ENCODE results near the gene IRX4. TPM values are rescaled to one million over a fixed set of nuclear protein-coding genes. Genes with fewer than 3 reads are reported as not detected.

IRX4 gene
- polyA plus RNA-seq, 1 of the 3 experiments (the other 2 are of a cell fraction): not detected

DNA sequence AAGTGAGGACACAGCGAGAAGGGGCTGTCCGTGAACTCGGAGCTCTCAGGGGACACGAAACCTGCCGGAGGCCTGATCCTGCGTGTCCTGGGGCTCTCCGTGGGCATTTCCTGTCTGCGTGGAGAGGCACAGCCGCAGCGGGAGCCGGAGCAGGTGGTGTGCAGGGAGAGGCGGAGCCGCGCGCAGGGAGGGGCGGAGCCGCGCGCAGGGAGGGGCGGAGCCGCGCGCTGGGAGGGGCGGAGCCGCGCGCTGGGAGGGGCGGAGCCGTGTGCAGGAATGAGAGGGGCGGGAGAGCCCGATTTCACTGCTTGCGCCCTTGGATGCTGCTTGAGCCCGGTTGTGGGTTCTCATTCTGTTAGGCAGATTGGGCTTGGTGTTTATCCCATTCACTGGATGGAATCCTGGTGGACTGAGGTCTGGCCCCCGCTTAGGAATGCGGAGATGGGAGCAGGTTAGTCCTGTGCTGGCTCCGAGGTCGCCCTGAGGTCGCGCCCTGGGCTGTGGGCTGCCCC, 54.8 kb downstream of the IRX4 start:
- Histone ChIP-seq H3K4me3 (ENCODE audit: low read depth in 2 of 2, low read length in 1 of 2) (no peak overlapping the region), H3K27ac (ENCODE audit: low read depth in 2 of 2, low read length in 1 of 2) (no peak overlapping the region), H3K4me1 (ENCODE audit: control insufficient read depth in 1 of 2, insufficient read depth in 2 of 2, low read depth in 1 of 2, low read length in 1 of 2) (no peaks in the 10 kb centered on the region), H3K79me2 (ENCODE audit: insufficient read depth) (no peaks in the 10 kb centered on the region), H3K9me3 (no peaks in the 10 kb centered on the region), H3K9ac (no peak overlapping the region), H3K4me2 (no peak overlapping the region), H4K20me1 (ENCODE audit: insufficient read depth) (no peaks in the 10 kb centered on the region), H3K9me2 (no peaks in the 10 kb centered on the region), H3K36me3 (replicated peaks in 1 of 2; ENCODE audit: control insufficient read depth in 1 of 2, insufficient read depth in 2 of 2, low read length in 1 of 2) (peaks cover 0 to 3% of the 10 kb centered on the region in 2 experiments), H3F3A (replicated peaks; ENCODE audit: insufficient read depth) (no peaks in the 10 kb centered on the region), H2AFZ (ENCODE audit: low read depth) (no peak overlapping the region), H3K27me3 (ENCODE audit: insufficient read depth) (peaks cover 14% of the 10 kb centered on the region)
- ChIA-PET POLR2A (no interaction called here), CTCF (interaction anchor here (1.0 kb wide), 1 partner anchor 17 kb away, joined by 3 read pairs; no protein-coding TSS in a partner anchor)
- DNase-seq: no peak
- TF ChIP-seq CHD2 (IDR thresholded peaks at IDR 0.05; ENCODE audit: low read length, partially characterized antibody) (no peak), FOXJ3 (CRISPR knock-in tag; IDR thresholded peaks at IDR 0.05) (no peak), EP300 (IDR thresholded peaks at IDR 0.05; ENCODE audit: borderline replicate concordance in 1 of 2, low read depth in 1 of 2, low read length in 1 of 2) (no peak), RCOR1 (IDR thresholded peaks at IDR 0.05; ENCODE audit: low read length) (no peak), RAD21 (IDR thresholded peaks at IDR 0.05; ENCODE audit: low read length) (no peak), SIN3A (IDR thresholded peaks at IDR 0.05; ENCODE audit: borderline replicate concordance, low read depth, low read length) (no peak), YY1 (IDR thresholded peaks at IDR 0.05; ENCODE audit: low read depth) (no peak), TCF12 (IDR thresholded peaks at IDR 0.05) (no peak), JUND (IDR thresholded peaks at IDR 0.05) (no peak), RFX5 (IDR thresholded peaks at IDR 0.05; ENCODE audit: low read length) (no peak), FOXM1 (IDR thresholded peaks at IDR 0.05; ENCODE audit: low read depth) (no peak), EZH2phosphoT487 (IDR thresholded peaks at IDR 0.05; ENCODE audit: borderline replicate concordance, low read depth) (no peak), POLR2AphosphoS5 (IDR thresholded peaks at IDR 0.05; ENCODE audit: low read depth, low read length) (no peak), RXRA (IDR thresholded peaks at IDR 0.05; ENCODE audit: borderline replicate concordance, low read depth) (no peak), ELF1 (IDR thresholded peaks at IDR 0.05) (no peak), NFIC (IDR thresholded peaks at IDR 0.05; ENCODE audit: borderline replicate concordance) (no peak)
- TF ChIP-seq, protein P1, sequence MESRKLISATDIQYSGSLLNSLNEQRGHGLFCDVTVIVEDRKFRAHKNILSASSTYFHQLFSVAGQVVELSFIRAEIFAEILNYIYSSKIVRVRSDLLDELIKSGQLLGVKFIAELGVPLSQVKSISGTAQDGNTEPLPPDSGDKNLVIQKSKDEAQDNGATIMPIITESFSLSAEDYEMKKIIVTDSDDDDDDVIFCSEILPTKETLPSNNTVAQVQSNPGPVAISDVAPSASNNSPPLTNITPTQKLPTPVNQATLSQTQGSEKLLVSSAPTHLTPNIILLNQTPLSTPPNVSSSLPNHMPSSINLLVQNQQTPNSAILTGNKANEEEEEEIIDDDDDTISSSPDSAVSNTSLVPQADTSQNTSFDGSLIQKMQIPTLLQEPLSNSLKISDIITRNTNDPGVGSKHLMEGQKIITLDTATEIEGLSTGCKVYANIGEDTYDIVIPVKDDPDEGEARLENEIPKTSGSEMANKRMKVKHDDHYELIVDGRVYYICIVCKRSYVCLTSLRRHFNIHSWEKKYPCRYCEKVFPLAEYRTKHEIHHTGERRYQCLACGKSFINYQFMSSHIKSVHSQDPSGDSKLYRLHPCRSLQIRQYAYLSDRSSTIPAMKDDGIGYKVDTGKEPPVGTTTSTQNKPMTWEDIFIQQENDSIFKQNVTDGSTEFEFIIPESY (IDR thresholded peaks at IDR 0.05; ENCODE audit: borderline replicate concordance, low read depth): no peak
- TF ChIP-seq, protein P2, sequence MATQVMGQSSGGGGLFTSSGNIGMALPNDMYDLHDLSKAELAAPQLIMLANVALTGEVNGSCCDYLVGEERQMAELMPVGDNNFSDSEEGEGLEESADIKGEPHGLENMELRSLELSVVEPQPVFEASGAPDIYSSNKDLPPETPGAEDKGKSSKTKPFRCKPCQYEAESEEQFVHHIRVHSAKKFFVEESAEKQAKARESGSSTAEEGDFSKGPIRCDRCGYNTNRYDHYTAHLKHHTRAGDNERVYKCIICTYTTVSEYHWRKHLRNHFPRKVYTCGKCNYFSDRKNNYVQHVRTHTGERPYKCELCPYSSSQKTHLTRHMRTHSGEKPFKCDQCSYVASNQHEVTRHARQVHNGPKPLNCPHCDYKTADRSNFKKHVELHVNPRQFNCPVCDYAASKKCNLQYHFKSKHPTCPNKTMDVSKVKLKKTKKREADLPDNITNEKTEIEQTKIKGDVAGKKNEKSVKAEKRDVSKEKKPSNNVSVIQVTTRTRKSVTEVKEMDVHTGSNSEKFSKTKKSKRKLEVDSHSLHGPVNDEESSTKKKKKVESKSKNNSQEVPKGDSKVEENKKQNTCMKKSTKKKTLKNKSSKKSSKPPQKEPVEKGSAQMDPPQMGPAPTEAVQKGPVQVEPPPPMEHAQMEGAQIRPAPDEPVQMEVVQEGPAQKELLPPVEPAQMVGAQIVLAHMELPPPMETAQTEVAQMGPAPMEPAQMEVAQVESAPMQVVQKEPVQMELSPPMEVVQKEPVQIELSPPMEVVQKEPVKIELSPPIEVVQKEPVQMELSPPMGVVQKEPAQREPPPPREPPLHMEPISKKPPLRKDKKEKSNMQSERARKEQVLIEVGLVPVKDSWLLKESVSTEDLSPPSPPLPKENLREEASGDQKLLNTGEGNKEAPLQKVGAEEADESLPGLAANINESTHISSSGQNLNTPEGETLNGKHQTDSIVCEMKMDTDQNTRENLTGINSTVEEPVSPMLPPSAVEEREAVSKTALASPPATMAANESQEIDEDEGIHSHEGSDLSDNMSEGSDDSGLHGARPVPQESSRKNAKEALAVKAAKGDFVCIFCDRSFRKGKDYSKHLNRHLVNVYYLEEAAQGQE (IDR thresholded peaks at IDR 0.05; ENCODE audit: low read depth, low read length): no peak
- TF ChIP-seq, protein P3, sequence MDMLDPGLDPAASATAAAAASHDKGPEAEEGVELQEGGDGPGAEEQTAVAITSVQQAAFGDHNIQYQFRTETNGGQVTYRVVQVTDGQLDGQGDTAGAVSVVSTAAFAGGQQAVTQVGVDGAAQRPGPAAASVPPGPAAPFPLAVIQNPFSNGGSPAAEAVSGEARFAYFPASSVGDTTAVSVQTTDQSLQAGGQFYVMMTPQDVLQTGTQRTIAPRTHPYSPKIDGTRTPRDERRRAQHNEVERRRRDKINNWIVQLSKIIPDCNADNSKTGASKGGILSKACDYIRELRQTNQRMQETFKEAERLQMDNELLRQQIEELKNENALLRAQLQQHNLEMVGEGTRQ (IDR thresholded peaks at IDR 0.05; ENCODE audit: borderline replicate concordance, low read depth, low read length): no peak
- TF ChIP-seq, protein P4, sequence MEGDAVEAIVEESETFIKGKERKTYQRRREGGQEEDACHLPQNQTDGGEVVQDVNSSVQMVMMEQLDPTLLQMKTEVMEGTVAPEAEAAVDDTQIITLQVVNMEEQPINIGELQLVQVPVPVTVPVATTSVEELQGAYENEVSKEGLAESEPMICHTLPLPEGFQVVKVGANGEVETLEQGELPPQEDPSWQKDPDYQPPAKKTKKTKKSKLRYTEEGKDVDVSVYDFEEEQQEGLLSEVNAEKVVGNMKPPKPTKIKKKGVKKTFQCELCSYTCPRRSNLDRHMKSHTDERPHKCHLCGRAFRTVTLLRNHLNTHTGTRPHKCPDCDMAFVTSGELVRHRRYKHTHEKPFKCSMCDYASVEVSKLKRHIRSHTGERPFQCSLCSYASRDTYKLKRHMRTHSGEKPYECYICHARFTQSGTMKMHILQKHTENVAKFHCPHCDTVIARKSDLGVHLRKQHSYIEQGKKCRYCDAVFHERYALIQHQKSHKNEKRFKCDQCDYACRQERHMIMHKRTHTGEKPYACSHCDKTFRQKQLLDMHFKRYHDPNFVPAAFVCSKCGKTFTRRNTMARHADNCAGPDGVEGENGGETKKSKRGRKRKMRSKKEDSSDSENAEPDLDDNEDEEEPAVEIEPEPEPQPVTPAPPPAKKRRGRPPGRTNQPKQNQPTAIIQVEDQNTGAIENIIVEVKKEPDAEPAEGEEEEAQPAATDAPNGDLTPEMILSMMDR (IDR thresholded peaks at IDR 0.05): no peak
- 95% methylated on average over 39 of the region's 39 CpGs for WGBS (ENCODE audit: low lambda C conversion rate)

Measured in SK-N-SH (cell line).